K562 (cell line): Measurements from ENCODE around the gene ARFGAP1. TPM values are rescaled to one million over a fixed set of nuclear protein-coding genes. Genes with fewer than 3 reads are reported as not detected.
A peak's percentile ranks its signal among the peaks of the same experiment; 100 is the strongest.

Experiments used
- ATAC-seq: fragments of 200-7000 bp; cut with Tn5 transposase; 3 replicates; pipeline ENCODE4 v1.9.1; 2020; ENCODE audit warnings: moderate library complexity
- BruUV-seq: library from RNA; stranded (reverse); fragments of 400-500 nt; replicated peaks from 2 replicates; lab custom pipeline; 2021; lab: Mats Ljungman, UMichigan
- CTCF ChIA-PET: fragments of 300-600 bp; formaldehyde crosslinking; extraction: SDS; loops from one replicate; lab custom pipeline; 2021; ENCODE audit warnings: low intra/inter-chr PET ratio; lab: Yijun Ruan, JAX
- POLR2A ChIA-PET: fragments of 300-600, 350-650 bp; sonication (Branson Sonifier 250); formaldehyde crosslinking; extraction: SDS; loops from one replicate; lab custom pipeline; 2021; ENCODE audit warnings: antibody characterized with exemption, inconsistent platforms; lab: Yijun Ruan, JAX
- DNase-seq, 4 experiments: peaks; one replicate each; pipeline versions ENCODE4 v3.0.0 to v3.0.0-alpha.2; 2011 to 2018; ENCODE audit warnings: low spot score in 3 of 4, mixed read lengths in 3 of 4; ENCODE audit errors: extremely low read depth in 1 of 4
- FAIRE-seq: peaks from 2 replicates; lab custom pipeline; 2011; peaks lifted over from hg19 to GRCh38; lab: Jason Lieb, UNC
- H2AFZ ChIP-seq: 2 replicates; pipeline ENCODE4 v1.6.0; 2011; ENCODE audit warnings: low read depth, low read length, control low read depth, inconsistent platforms
- H3K27ac ChIP-seq: fragments of 200-600 bp; 3 replicates; pipeline ENCODE4 v1.8.0; 2011; ENCODE audit warnings: low read depth, mild to moderate bottlenecking, control low read depth, inconsistent platforms, low read length, moderate library complexity, mixed read lengths; ENCODE audit errors: extremely low read depth
- H3K27me3 ChIP-seq, 2 experiments: fragments of 300-600 bp in 1 of 2; 2 replicates in 1 of 2; 3 replicates in 1 of 2; pipeline versions ENCODE4 v1.6.0 to v1.8.0; 2011; ENCODE audit warnings: inconsistent platforms in 2 of 2, low read length in 2 of 2, mild to moderate bottlenecking in 1 of 2, mixed read lengths in 1 of 2, moderate library complexity in 1 of 2; ENCODE audit not compliant: control insufficient read depth in 2 of 2, insufficient read depth in 2 of 2
- H3K36me3 ChIP-seq: fragments of 300-600 bp; 3 replicates; pipeline ENCODE4 v1.8.0; 2011; ENCODE audit warnings: mild to moderate bottlenecking, low read length, inconsistent platforms; ENCODE audit not compliant: control insufficient read depth, insufficient read depth
- H3K4me1 ChIP-seq, 2 experiments: fragments of 200-600 bp in 1 of 2; replicated peaks in 1 of 2; 2 replicates in 1 of 2; 3 replicates in 1 of 2; pipeline versions ENCODE4 v1.5.1 to v1.8.0; 2011; ENCODE audit warnings: inconsistent platforms in 2 of 2, low read length in 2 of 2, mild to moderate bottlenecking in 1 of 2, mixed read lengths in 1 of 2, moderate library complexity in 1 of 2; ENCODE audit not compliant: control insufficient read depth in 2 of 2, insufficient read depth in 2 of 2
- H3K4me2 ChIP-seq: 2 replicates; pipeline ENCODE4 v1.6.1; 2011; ENCODE audit warnings: low read length, control low read depth, inconsistent platforms, mixed read lengths; ENCODE audit not compliant: insufficient read depth
- H3K4me3 ChIP-seq: fragments of 200-600 bp; sonication (generic), shearing (Covaris generic); 2 replicates; pipeline ENCODE4 v1.5.1; 2016; ENCODE audit warnings: control low read depth, inconsistent platforms
- H3K79me2 ChIP-seq: fragments of 200-600 bp; 3 replicates; pipeline ENCODE4 v1.8.0; 2011; ENCODE audit warnings: low read length, inconsistent platforms; ENCODE audit not compliant: control insufficient read depth, insufficient read depth
- H3K9ac ChIP-seq, 2 experiments: 2 replicates each; pipeline versions ENCODE4 v1.6.0 to v1.6.1; 2011; ENCODE audit warnings: low read depth in 2 of 2, low read length in 2 of 2, control low read depth in 1 of 2, inconsistent platforms in 1 of 2, mild to moderate bottlenecking in 1 of 2, mixed read lengths in 1 of 2; ENCODE audit not compliant: insufficient read depth in 1 of 2
- H3K9me1 ChIP-seq: one replicate; pipeline ENCODE4 v1.6.0; 2011; ENCODE audit warnings: inconsistent platforms, mild to moderate bottlenecking, low read length, moderate library complexity; ENCODE audit not compliant: control insufficient read depth, insufficient read depth
- H3K9me3 ChIP-seq: replicated peaks from 2 replicates; pipeline ENCODE4 v1.5.1; 2011; ENCODE audit warnings: low read depth, low read length, inconsistent platforms; ENCODE audit not compliant: control insufficient read depth, insufficient read depth
- H4K20me1 ChIP-seq: replicated peaks from 2 replicates; pipeline ENCODE4 v1.6.1; 2011; ENCODE audit warnings: low read length, inconsistent platforms, mixed read lengths; ENCODE audit not compliant: control insufficient read depth, insufficient read depth
- ZNF121 ChIP-seq: sonication (generic); formaldehyde crosslinking; conservative IDR thresholded peaks from 2 replicates; pipeline ENCODE4 v1.8.0; 2022; ENCODE audit warnings: missing genetic modification reagents
- WGBS: fragments of 100-300 bp; shearing (Covaris generic); methylation state at CpG from one replicate; pipeline ENCODE4 v1.1.6; 2016; ENCODE audit warnings: low coverage, mixed read lengths; ENCODE audit not compliant: insufficient coverage; ENCODE audit errors: missing lambda C conversion rate; 5-methylcytosine and 5-hydroxymethylcytosine counted together
- in situ Hi-C: fragments of 300-500 bp; cut with MboI; formaldehyde crosslinking; loops from 4 replicates; pipeline ENCODE4 v1.15.0; 2018; ENCODE audit warnings: inconsistent platforms, mixed read lengths
- intact Hi-C: fragments of 100-400 bp; cut with micrococcal nuclease; formaldehyde crosslinking; loops from 2 replicates; pipeline ENCODE4 v1.14.2; 2022
- polyA plus RNA-seq, 8 experiments: library from polyadenylated mRNA; depleted of rRNA in 4 of 8; stranded (reverse) in 5 of 8; unstranded in 3 of 8; fragments of >200 nt; fragmentation: Nextera tagmentation in 2 of 8; fragmentation: Illumina TruSeq in 1 of 8; extraction: Ambion mirVana in 2 of 8; extraction: Trizol in 1 of 8; gene quantifications; 2 replicates each; pipeline versions ENCODE4 v1.2.1 to v1.2.3, GENCODE V29; 2011 to 2014; ENCODE audit warnings: inconsistent platforms in 1 of 8, missing spikeins in 1 of 8
- total RNA-seq, 7 experiments: library from RNA; depleted of rRNA in 6 of 7; stranded (reverse); fragments of >200 nt in 6 of 7; fragmentation: Illumina TruSeq in 2 of 7; extraction: Trizol in 2 of 7; gene quantifications; 2 replicates each; pipeline versions ENCODE4 v1.2.1 to v1.2.3, GENCODE V29; 2011 to 2021; ENCODE audit warnings: low replicate concordance in 1 of 7
- TF ChIP-seq, protein P1 (sequence below): fragments of 450-650 bp; IDR thresholded peaks from 2 replicates; pipeline ENCODE4 v1.7.1; 2018; ENCODE audit warnings: mild to moderate bottlenecking, low read depth; ENCODE audit not compliant: partially characterized antibody

The ARFGAP1 gene
- total and polyA plus RNA-seq, 9 of the 15 experiments (the other 6 are each of a cell fraction or from before 2014, with no cell fraction given) = 0.53 to 102 (median 33.5) TPM

GRCh38 chr20:63297796-63298572 is 25.4 kb downstream of the ARFGAP1 start:
- FAIRE-seq (no peak), DNase-seq (no peak), ATAC-seq (no peak)
- Histone ChIP-seq H4K20me1 (0 out of 2 replicates have a peak, but pooled peaks cover 12% of the 10 kb centered on the region), H3K27ac (no peak overlapping the region), H3K9ac (no peak overlapping the region), H3K9me1 (no peaks in the 10 kb centered on the region), H3K79me2 (no peaks in the 10 kb centered on the region), H3K4me2 (no peak overlapping the region), H3K36me3 (no peaks in the 10 kb centered on the region), H3K9me3 (no peaks in the 10 kb centered on the region), H3K4me1 (peaks cover 0 to 41% of the 10 kb centered on the region in 2 experiments; a peak in 2 of 5 replicates), H3K4me3 (no peak overlapping the region), H3K27me3 (peaks cover 12 to 38% of the 10 kb centered on the region in 2 experiments; a peak in 4 of 5 replicates), H2AFZ (no peak overlapping the region)
- 12% methylated on average over 15 of the region's 16 CpGs for WGBS
- TF ChIP-seq, protein P1, sequence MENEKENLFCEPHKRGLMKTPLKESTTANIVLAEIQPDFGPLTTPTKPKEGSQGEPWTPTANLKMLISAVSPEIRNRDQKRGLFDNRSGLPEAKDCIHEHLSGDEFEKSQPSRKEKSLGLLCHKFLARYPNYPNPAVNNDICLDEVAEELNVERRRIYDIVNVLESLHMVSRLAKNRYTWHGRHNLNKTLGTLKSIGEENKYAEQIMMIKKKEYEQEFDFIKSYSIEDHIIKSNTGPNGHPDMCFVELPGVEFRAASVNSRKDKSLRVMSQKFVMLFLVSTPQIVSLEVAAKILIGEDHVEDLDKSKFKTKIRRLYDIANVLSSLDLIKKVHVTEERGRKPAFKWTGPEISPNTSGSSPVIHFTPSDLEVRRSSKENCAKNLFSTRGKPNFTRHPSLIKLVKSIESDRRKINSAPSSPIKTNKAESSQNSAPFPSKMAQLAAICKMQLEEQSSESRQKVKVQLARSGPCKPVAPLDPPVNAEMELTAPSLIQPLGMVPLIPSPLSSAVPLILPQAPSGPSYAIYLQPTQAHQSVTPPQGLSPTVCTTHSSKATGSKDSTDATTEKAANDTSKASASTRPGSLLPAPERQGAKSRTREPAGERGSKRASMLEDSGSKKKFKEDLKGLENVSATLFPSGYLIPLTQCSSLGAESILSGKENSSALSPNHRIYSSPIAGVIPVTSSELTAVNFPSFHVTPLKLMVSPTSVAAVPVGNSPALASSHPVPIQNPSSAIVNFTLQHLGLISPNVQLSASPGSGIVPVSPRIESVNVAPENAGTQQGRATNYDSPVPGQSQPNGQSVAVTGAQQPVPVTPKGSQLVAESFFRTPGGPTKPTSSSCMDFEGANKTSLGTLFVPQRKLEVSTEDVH = no peak
- peak; percentile 84 for TF ChIP-seq ZNF121 (CRISPR knock-in tag)
- POLR2A ChIA-PET = interaction anchor here (0.6 kb wide), 1 partner anchor 10 kb away, joined by 3 read pairs; no protein-coding TSS in a partner anchor
- intact Hi-C loops (no loop called here), in situ Hi-C loops (no loop called here)
- BruUV-seq = no TSS peak
- CTCF ChIA-PET = no interaction called here
